Measurements from ENCODE around the gene NRN1. TPM values are rescaled to one million over a fixed set of nuclear protein-coding genes. Genes with fewer than 3 reads are reported as not detected.

NRN1 gene
- 9.8 TPM for total RNA-seq

GRCh38 chr6:6006428-6007365 lies at the start of gene NRN1:
TSS of gene NRN1 (minus strand) at chr6:6006925. CDS start at chr6:6006749, 176 bp downstream.
- TF ChIP-seq POLR2AphosphoS5 (IDR thresholded peaks at IDR 0.05; ENCODE audit: insufficient read depth in 1 of 2, low read depth in 1 of 2) (no peak), CTCF (IDR thresholded peaks at IDR 0.05) (no peak), POLR2A (IDR thresholded peaks at IDR 0.05) (no peak)

GRCh38 chr6:6052216-6052615 lies 45.5 kb upstream of the NRN1 start:
- Histone ChIP-seq H3K36me3 (no peaks in the 10 kb centered on the region), H3K4me1 (no peaks in the 10 kb centered on the region), H3K27ac (no peak overlapping the region), H3K9me3 (no peaks in the 10 kb centered on the region), H3K27me3 (no peaks in the 10 kb centered on the region), H3K4me3 (no peak overlapping the region)
- DNase-seq (ENCODE audit: extremely low spot score in 2 of 2) = no peak
- intact Hi-C loops (cut with DNase I) = loop anchor here (10.0 kb wide), 1 partner anchor 1157 kb away; no protein-coding TSS in a partner anchor
- no peak for TF ChIP-seq POLR2A (IDR thresholded peaks at IDR 0.05)
- no peak for TF ChIP-seq CTCF (IDR thresholded peaks at IDR 0.05)
- no peak for TF ChIP-seq POLR2AphosphoS5 (IDR thresholded peaks at IDR 0.05; ENCODE audit: insufficient read depth in 1 of 2, low read depth in 1 of 2)

More at GRCh38 chr6:6006428-6007365, at the start of gene NRN1:
- Histone ChIP-seq H3K36me3 (no peaks in the 10 kb centered on the region), H3K4me3 (peak within 1 kb of the TSS; percentile 37 to 42), H3K9me3 (no peaks in the 10 kb centered on the region), H3K4me1 (peaks cover 65% of the 10 kb centered on the region), H3K27ac (peak within 1 kb of the TSS; percentile 21), H3K27me3 (peaks cover 32% of the 10 kb centered on the region)
- intact Hi-C loops (cut with DNase I) = no loop called here
- DNase-seq (ENCODE audit: extremely low spot score in 2 of 2) = no peak

- no peak for DNase-seq (ENCODE audit: extremely low spot score in 2 of 2)
- Histone ChIP-seq H3K4me3 (no peak overlapping the region), H3K4me1 (no peaks in the 10 kb centered on the region), H3K27me3 (no peaks in the 10 kb centered on the region), H3K9me3 (no peaks in the 10 kb centered on the region), H3K27ac (no peak overlapping the region), H3K36me3 (no peaks in the 10 kb centered on the region)
- intact Hi-C loops (cut with DNase I) = no loop called here
- no peak for TF ChIP-seq CTCF (IDR thresholded peaks at IDR 0.05)
- TF ChIP-seq POLR2AphosphoS5 (IDR thresholded peaks at IDR 0.05; ENCODE audit: insufficient read depth in 1 of 2, low read depth in 1 of 2) = no peak
- TF ChIP-seq POLR2A (IDR thresholded peaks at IDR 0.05) = no peak
These were observed 40.0 kb upstream of the NRN1 start for GRCh38 chr6:6046716-6047115.

- Histone ChIP-seq H3K27ac (no peak overlapping the region), H3K36me3 (no peaks in the 10 kb centered on the region), H3K9me3 (no peaks in the 10 kb centered on the region), H3K27me3 (no peaks in the 10 kb centered on the region), H3K4me1 (no peaks in the 10 kb centered on the region), H3K4me3 (no peak overlapping the region)
- TF ChIP-seq CTCF (IDR thresholded peaks at IDR 0.05) = no peak
- no peak for TF ChIP-seq POLR2A (IDR thresholded peaks at IDR 0.05)
- no peak for TF ChIP-seq POLR2AphosphoS5 (IDR thresholded peaks at IDR 0.05; ENCODE audit: insufficient read depth in 1 of 2, low read depth in 1 of 2)
- DNase-seq (ENCODE audit: extremely low spot score in 2 of 2) = no peak
- intact Hi-C loops (cut with DNase I) = no loop called here
These were observed 33.3 kb upstream of the NRN1 start for GRCh38 chr6:6039946-6040509.

Data from vagina (tissue), 2 donors.